ENCODE results near the gene COQ6.

- TF ChIP-seq EZH2phosphoT487 (IDR thresholded peaks at IDR 0.05) (no peak), CTCF (IDR thresholded peaks at IDR 0.05) (no peak)
Observed at GRCh38 chr14:73973497-73973896, 23.4 kb downstream of the COQ6 start.
